SW 1271 (cell line): ENCODE results near the gene SLC4A9.
"Not testable (repeated sequence)": the region's sequence is repeated elsewhere in the genome, so short reads cannot be mapped to it uniquely, and the experiment has no call there.

Experiments
- DNase-seq, 2 experiments: peaks; one replicate each; lab custom pipeline; 2025; lab: John Stamatoyannopoulos, UW

The SLC4A9 gene

GRCh38 chr5:140400730-140401361 is 40.9 kb downstream of the SLC4A9 start:
- peak; percentile 92 to 99 for DNase-seq

DNA sequence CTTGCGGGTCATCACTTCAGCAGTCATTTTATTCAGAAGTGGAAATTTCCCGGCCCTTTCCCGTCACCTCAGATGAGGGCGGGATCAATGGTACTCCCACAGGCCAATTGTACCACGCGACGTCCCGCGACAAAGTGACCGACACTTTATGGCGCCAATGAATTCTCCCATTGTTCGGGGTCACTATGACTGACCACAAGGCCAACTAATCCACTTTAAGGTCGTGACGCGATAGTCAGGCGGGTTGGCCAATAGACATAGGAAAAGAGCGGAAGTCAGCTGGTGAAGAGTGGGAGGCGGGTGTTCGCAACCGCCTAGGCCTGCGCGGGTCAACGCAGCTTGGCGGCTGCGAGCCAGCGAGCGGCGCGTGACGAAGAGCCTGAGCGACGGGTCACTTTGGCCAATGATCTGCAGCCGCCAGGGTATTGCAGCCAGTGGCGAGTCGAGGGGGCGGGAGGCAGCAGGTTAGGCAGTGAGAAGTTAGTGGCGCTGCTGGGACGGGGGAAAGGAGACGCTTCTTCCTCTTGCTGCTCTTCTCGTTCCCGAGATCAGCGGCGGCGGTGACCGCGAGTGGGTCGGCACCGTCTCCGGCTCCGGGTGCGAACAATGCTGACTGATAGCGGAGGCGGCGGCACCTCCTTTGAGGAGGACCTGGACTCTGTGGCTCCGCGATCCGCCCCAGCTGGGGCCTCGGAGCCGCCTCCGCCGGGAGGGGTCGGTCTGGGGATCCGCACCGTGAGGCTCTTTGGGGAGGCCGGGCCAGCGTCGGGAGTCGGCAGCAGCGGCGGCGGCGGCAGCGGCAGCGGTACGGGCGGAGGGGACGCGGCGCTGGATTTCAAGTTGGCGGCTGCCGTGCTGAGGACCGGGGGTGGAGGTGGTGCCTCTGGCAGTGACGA is 41.6 kb downstream of the SLC4A9 start, which contains the start of gene ANKHD1:
Gene ANKHD1, plus strand, starts transcription at position 472 of the 896 bp plus-strand sequence. Its CDS starts 135 bp downstream, at position 607.
- DNase-seq = peak; percentile 100

DNA sequence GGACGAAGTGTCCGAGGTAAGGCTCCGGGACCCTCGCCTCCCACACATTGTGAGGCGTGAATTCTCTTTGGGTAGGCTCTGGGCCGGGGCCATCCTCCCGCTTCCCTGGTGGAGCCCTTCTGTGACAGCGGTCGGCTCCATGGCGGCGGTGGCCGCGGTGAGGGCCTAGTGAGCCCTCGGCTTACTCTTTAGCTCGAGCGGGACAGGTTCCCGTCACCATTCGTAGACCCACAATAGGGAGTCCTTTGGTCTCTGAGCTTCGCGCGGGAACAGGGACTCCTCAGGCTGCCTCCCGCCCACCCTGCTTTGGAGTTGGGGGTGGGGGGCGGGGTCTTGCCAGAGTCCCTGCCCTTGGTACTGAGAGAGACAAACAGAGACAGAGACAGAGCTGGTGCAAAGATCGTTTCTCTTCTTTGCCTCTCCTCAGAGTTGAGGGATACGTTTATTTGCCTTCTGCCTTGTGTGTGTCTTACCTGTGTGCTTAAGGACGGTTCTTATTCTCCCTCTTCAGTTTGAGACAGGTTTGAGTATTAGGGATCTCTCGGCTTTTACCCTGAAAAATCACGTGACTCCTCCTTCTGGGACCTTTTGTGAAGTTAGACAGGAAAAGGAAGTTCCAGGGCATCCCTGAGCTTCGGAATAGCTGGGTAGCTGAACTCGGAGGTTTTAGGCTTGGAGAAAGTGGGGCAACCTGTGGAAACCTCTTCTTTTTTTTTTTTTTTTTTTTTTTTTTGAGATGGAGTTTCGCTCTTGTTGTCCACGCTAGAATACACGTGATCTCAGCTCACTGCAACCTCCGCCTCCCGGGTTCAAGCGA is 42.5 kb downstream of the SLC4A9 start:
- DNase-seq = peak; percentile 26 to 75

- no peak for DNase-seq
Measured at GRCh38 chr5:140403613-140404012, 43.6 kb downstream of the SLC4A9 start.

- DNase-seq = no peak
Measured at GRCh38 chr5:140408750-140409241, 48.8 kb downstream of the SLC4A9 start.

DNA sequence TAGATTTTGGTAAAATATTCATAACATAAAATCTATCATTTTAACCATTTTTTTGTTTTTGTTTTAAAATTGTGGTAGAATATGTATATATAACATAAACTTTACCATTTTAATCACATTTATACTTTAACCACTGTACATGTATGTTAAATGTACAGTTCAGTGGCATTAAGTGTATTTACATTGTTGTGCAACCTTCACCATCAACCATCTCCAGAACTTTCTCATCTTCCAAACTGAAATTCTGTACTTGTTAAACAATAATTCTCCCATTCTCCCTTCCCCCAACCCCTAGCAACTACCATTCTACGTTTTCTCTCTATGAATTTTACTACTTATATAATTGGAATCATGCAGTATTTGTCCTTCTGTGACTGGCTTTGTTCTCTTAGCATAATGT is 53.2 kb downstream of the SLC4A9 start:
- no peak for DNase-seq

DNA sequence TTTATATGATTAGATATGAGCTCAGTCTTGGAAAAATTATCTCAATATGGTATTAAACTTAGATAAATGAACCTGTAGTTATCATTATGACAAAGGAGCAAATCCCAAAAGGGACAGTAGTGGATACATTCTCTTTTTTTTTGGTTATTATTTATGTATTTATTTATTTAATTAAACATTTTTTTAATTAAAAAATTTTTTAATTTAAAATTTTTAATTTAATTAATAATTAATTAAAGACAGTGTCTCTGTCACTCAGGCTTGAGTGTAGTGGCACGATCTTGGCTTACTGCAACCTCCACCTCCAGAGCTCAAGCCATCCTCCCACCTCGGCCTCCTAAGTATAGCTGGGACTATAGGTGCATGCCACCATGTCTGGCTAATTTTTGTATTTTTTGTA is 57.2 kb downstream of the SLC4A9 start:
- DNase-seq = no peak

- DNase-seq = no peak
Measured at GRCh38 chr5:140418862-140419520, 59.0 kb downstream of the SLC4A9 start.

DNA sequence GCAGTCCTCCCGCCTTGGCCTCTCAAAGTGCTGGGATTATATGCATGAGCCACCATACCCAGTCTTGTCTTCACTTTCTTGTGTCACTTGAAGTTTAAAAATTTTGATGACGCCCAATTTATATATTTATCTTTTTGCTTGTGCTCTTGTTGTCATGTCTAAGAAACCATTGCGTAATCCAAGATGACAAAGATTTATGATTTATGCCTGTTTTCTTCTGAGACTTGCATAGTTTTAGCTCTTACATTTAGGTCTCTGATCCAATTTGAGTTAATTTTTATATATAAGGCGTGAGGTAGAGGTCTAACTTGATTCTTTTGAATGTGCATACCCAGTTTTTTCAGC is 60.2 kb downstream of the SLC4A9 start:
- DNase-seq = no peak

DNA sequence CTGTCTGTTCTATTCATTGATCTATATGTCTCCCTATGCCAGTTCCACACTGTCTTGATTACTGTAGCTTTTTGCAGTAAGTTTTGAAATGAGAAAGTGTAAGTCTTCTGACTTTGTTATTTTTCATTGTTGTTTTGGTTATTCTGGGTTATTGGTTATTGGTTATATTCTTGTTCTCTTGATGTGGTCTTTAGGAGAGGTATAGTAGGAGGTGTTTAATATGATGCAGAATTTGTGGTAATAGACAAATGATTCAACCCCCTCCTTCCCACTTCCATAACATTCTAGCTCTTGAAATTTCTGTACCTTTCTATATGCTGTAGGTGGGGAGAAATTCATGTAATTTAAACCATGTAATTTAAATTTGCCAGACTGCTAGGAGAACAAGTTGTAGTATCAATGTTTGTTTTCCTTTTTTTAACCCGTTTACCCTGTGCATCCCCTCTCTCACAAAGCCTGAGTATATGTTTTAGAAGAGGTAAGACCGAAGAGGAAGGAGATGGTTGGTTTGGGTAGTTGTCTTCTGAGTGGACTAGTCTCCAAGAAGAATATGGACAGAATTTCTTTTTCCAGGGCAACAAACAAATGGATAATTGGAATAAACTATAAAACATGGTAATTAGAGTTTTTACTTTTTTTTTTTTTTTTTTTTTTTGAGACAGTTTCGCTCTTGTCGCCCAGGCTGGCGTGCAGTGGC is 60.8 kb downstream of the SLC4A9 start:
- no peak for DNase-seq

GRCh38 chr5:140421375-140421774 is 61.4 kb downstream of the SLC4A9 start:
- not testable (repeated sequence) for DNase-seq

GRCh38 chr5:140423609-140424008 is 63.6 kb downstream of the SLC4A9 start:
- no peak for DNase-seq

GRCh38 chr5:140424135-140424534 is 64.1 kb downstream of the SLC4A9 start:
- no peak for DNase-seq
